HG02571 (cell line): ENCODE data around the gene NDUFB1.

Source experiments
- ATAC-seq: cut with Tn5 transposase; IDR thresholded peaks from one replicate; pipeline ENCODE4 v1.9.1; 2021; ENCODE audit warnings: mild to moderate bottlenecking, moderate library complexity; ENCODE audit not compliant: unreplicated experiment

NDUFB1 gene

DNA sequence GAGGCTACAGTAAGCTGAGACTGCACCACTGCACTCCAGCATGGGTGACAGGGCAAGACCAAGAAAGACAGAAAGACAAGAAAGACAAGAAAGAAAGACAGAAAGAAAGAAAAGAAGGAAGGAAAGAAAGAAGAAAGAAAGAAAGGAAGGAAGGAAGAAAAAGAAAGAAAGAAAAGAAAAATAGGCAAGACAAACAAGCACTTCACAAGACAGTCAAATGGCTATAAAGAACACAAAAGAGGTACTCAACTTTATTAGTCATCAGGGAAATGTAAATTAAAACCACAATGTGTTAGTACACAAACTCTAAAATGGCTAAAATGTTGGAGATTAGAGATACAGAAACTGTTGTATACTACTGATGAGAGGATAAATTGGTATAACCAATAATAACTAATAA, 21.7 kb downstream of the NDUFB1 start:
- no peak for ATAC-seq

- ATAC-seq, result no peak
Observed at GRCh38 chr14:92093320-92093719, 28.2 kb downstream of the NDUFB1 start.

DNA sequence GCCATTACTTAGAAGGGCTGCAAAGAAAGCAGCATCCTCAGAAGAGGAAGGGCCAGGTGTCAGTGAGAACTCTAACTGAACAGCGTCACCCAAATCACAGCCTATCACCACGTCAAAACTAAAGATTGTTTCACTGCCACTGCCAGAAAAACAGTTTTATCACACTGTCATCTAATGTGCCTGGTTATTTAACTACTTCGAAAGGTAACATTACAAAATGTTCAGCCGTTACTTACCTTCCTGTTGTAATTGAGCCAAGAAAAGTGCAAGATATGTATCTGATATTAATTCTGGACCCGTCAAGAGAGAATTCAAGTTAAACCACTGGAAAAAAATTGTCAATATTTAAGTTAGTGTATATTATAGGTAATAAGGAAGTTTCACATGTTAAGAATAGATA, 33.0 kb downstream of the NDUFB1 start:
- no peak for ATAC-seq

- ATAC-seq, result no peak
Observed at GRCh38 chr14:92074555-92074954, 47.0 kb downstream of the NDUFB1 start.
